Measurements from ENCODE around the gene TSPAN15. TPM values are rescaled to one million over a fixed set of nuclear protein-coding genes. Genes with fewer than 3 reads are reported as not detected.

TSPAN15 gene
- total RNA-seq, 3 donors from 2014 or later = 53.3 to 89.5 (median 65.0) TPM

DNA sequence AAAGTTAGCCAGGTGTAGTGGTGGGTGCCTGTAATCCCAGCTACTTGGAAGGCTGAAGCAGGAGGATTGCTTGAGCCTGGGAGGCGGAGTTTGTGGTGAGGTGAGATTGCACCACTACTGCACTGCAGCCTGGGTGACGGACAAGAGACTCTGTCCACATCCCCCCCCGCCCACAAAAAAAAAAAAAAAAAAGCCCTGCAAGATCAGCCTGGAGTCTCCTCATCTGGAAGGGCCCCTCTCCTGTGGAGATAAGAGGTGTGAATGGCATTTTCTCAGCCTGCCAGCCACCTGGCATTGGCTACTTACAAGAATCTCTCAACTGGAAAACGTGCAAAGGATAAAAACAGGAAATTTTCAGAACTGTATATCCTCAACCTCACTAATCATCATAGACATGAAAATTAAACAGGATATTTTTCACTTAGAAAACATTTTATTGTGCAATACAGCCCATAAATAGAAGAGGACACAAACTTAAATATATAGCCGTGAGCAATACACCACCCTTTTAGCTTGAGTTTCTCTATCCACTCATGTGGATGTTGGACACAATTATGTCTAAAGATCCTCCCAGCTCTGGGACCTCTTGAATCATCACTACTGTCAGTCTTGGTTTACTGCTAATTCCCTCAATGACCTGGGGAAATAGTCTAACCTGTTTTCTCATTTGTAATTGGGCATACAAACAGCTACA is 11.3 kb upstream of the TSPAN15 start:
- intact Hi-C loops (cut with DNase I; ENCODE audit: low total_unique reads) = no loop called here
- Histone ChIP-seq H3K36me3 (no peaks in the 10 kb centered on the region), H3K9me3 (no peaks in the 10 kb centered on the region), H3K4me1 (peaks cover 2 to 8% of the 10 kb centered on the region in 2 donors), H3K27me3 (no peaks in the 10 kb centered on the region), H3K27ac (peak overlapping the region; percentile 79 to 83), H3K4me3 (no peak overlapping the region)
- peak in 1 of 2 donors; percentile 61 for DNase-seq (ENCODE audit: low spot score in 2 of 2)
- TF ChIP-seq, protein P1, sequence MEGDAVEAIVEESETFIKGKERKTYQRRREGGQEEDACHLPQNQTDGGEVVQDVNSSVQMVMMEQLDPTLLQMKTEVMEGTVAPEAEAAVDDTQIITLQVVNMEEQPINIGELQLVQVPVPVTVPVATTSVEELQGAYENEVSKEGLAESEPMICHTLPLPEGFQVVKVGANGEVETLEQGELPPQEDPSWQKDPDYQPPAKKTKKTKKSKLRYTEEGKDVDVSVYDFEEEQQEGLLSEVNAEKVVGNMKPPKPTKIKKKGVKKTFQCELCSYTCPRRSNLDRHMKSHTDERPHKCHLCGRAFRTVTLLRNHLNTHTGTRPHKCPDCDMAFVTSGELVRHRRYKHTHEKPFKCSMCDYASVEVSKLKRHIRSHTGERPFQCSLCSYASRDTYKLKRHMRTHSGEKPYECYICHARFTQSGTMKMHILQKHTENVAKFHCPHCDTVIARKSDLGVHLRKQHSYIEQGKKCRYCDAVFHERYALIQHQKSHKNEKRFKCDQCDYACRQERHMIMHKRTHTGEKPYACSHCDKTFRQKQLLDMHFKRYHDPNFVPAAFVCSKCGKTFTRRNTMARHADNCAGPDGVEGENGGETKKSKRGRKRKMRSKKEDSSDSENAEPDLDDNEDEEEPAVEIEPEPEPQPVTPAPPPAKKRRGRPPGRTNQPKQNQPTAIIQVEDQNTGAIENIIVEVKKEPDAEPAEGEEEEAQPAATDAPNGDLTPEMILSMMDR (IDR thresholded peaks at IDR 0.05) = no peak

DNA sequence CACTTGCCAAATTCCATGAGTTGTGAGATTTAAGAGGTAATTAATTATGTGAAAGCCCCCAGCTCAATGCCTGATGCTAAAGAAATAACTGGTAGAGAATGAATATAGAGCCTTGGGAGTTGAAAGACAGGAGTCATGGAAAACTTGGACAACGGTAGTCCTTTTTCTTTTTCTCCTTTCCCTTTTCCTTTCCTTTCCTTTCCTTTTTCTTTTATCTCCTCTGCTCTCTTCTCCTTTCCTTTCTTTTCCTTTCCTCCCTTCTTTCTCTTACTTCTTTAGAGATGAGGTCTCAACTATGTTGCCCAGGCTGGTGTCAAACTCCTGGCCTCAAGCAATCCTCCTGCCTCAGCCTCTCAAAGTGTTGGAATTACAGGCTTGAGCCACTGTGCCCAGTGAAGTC is 7.9 kb upstream of the TSPAN15 start:
- Histone ChIP-seq H3K9me3 (no peaks in the 10 kb centered on the region), H3K4me3 (no peak overlapping the region), H3K4me1 (peaks cover 2 to 8% of the 10 kb centered on the region in 2 donors), H3K27ac (no peak overlapping the region), H3K27me3 (no peaks in the 10 kb centered on the region), H3K36me3 (no peaks in the 10 kb centered on the region)
- intact Hi-C loops (cut with DNase I; ENCODE audit: low total_unique reads) = no loop called here
- no peak for DNase-seq (ENCODE audit: low spot score in 2 of 2)
- no peak for TF ChIP-seq POLR2A (IDR thresholded peaks at IDR 0.05)
- TF ChIP-seq, protein P1 (IDR thresholded peaks at IDR 0.05) = no peak
- no peak for TF ChIP-seq POLR2AphosphoS5 (IDR thresholded peaks at IDR 0.05)

DNA sequence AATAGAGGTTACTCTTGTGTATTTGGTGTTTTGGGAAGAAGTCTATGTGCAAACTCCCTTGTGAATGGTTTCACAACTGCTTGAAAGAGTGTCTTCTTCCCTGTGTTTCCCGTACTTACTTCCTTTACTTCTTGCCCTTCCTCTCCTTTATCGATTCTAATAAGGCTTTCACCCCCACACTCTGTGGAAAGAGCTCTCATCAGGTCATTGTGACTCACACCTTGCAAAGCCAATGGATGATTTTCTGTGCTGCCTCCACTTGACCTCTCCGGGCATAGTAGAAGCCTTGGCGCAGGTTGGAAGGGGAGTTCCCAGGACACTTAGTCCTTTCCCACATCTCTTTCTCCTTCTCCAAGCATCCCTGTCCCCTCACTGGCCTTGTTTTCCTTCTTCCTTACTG is 6.2 kb upstream of the TSPAN15 start:
- intact Hi-C loops (cut with DNase I; ENCODE audit: low total_unique reads) = no loop called here
- no peak for DNase-seq (ENCODE audit: low spot score in 2 of 2)
- H3K4me1 ChIP-seq = peaks cover 0 to 2% of the 10 kb centered on the region in 2 donors
- no peak overlapping the region for H3K4me3 ChIP-seq
- H3K9me3 ChIP-seq = no peaks in the 10 kb centered on the region
- H3K27me3 ChIP-seq = no peaks in the 10 kb centered on the region
- no peaks in the 10 kb centered on the region for H3K36me3 ChIP-seq
- peak overlapping the region in 1 of 2 donors; percentile 4 for H3K27ac ChIP-seq
- TF ChIP-seq, protein P1 (IDR thresholded peaks at IDR 0.05) = no peak
- no peak for TF ChIP-seq POLR2A (IDR thresholded peaks at IDR 0.05)

DNA sequence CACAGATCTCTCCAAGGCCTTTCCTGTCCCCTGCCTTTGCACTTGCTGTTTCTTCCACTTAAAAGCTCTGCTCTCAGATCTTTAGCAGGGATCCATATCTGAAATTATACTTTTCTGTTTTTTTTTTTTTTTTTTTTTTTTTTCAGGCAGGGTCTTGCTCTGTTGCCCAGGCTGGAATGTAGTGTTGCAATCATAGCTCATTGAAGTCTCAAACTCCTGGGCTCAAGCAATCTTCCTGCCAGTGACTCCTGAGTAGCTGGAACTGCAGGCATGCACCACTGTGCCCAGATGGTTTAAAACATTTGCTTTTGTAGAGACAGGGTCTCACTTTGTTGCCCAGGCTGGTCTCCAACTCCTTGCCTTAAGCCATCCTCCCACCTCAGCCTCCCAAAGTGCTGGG is 5.0 kb upstream of the TSPAN15 start:
- Histone ChIP-seq H3K36me3 (no peaks in the 10 kb centered on the region), H3K4me3 (no peak overlapping the region), H3K27me3 (no peaks in the 10 kb centered on the region), H3K27ac (peak overlapping the region in 1 of 2 donors; percentile 66), H3K4me1 (no peaks in the 10 kb centered on the region), H3K9me3 (no peaks in the 10 kb centered on the region)
- intact Hi-C loops (cut with DNase I; ENCODE audit: low total_unique reads) = no loop called here
- DNase-seq (ENCODE audit: low spot score in 2 of 2) = no peak
- TF ChIP-seq, protein P1 (IDR thresholded peaks at IDR 0.05) = no peak
- no peak for TF ChIP-seq POLR2AphosphoS5 (IDR thresholded peaks at IDR 0.05)
- TF ChIP-seq POLR2A (IDR thresholded peaks at IDR 0.05) = no peak

DNA sequence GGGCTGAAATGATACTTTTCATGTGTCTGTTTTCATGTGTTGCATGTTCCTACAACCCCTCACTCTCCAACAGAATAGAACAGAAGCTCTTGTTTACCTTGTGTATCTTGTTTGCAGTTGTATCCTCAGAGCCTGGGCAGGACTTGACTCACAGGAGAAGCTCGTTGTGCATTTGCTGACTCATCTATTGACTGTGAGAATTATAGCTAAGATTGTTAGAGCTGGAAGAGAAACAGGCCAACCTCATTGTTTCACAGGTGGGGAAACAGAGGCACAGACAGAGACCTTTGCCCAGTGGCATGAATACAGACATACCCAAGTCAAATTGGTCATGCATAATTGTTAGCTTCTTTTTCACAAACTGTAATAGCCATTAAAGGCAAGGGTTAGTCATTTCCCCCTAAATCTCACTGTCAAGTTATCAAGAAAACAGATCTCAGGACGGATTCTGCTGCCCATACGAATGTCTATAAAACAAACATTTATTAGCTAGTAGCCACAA is 4.6 kb upstream of the TSPAN15 start:
- intact Hi-C loops (cut with DNase I; ENCODE audit: low total_unique reads) = no loop called here
- Histone ChIP-seq H3K9me3 (no peaks in the 10 kb centered on the region), H3K36me3 (no peaks in the 10 kb centered on the region), H3K27ac (peak overlapping the region; percentile 54 to 66), H3K27me3 (no peaks in the 10 kb centered on the region), H3K4me3 (no peak overlapping the region), H3K4me1 (no peaks in the 10 kb centered on the region)
- DNase-seq (ENCODE audit: low spot score in 2 of 2) = no peak
- no peak for TF ChIP-seq POLR2A (IDR thresholded peaks at IDR 0.05)
- TF ChIP-seq, protein P1 (IDR thresholded peaks at IDR 0.05) = no peak
- TF ChIP-seq POLR2AphosphoS5 (IDR thresholded peaks at IDR 0.05) = no peak

Data from breast epithelium (tissue), 4 donors.